HEK293 (cell line): ENCODE results near the gene LEMD1.

Experiments
- KLF10 ChIP-seq: fragments of 450-650 bp; IDR thresholded peaks from 2 replicates; pipeline ENCODE4 v1.5.1; 2018; ENCODE audit warnings: missing biosample characterization, mild to moderate bottlenecking, missing genetic modification characterization
- TF ChIP-seq, protein P1 (sequence below): fragments of 450-650 bp; formaldehyde crosslinking; IDR thresholded peaks from 2 replicates; pipeline ENCODE4 v1.5.1; 2016; ENCODE audit warnings: missing biosample characterization, missing genetic modification characterization, low read depth
- TF ChIP-seq, protein P2 (sequence below): fragments of 450-650 bp; formaldehyde crosslinking; IDR thresholded peaks from 2 replicates; pipeline ENCODE4 v1.5.1; 2016; ENCODE audit warnings: missing biosample characterization, missing genetic modification characterization

DNA sequence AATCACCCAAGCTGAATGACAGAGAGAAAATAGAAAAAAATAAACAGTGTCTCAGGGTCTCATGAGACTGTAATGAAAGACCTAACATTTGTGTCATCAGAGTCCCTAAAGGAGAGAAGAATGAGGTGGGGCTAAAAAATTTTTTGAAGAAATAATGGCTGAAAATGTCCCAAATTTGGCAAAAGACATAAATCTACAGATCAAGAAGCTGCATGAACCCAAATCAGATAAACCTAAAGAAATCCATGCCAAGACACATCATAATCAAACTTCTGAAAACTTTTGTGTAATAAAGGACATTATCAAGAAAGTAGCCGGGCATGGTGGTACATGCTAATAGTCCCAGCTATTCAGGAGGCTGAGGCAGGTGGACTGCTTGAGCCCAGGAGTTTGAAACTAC lies 29.2 kb downstream of the LEMD1 start:
- TF ChIP-seq, protein P1, sequence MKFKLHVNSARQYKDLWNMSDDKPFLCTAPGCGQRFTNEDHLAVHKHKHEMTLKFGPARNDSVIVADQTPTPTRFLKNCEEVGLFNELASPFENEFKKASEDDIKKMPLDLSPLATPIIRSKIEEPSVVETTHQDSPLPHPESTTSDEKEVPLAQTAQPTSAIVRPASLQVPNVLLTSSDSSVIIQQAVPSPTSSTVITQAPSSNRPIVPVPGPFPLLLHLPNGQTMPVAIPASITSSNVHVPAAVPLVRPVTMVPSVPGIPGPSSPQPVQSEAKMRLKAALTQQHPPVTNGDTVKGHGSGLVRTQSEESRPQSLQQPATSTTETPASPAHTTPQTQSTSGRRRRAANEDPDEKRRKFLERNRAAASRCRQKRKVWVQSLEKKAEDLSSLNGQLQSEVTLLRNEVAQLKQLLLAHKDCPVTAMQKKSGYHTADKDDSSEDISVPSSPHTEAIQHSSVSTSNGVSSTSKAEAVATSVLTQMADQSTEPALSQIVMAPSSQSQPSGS (tag by site-specific recombination), result no peak
- no peak for TF ChIP-seq KLF10 (tag by site-specific recombination)
- TF ChIP-seq, protein P2, sequence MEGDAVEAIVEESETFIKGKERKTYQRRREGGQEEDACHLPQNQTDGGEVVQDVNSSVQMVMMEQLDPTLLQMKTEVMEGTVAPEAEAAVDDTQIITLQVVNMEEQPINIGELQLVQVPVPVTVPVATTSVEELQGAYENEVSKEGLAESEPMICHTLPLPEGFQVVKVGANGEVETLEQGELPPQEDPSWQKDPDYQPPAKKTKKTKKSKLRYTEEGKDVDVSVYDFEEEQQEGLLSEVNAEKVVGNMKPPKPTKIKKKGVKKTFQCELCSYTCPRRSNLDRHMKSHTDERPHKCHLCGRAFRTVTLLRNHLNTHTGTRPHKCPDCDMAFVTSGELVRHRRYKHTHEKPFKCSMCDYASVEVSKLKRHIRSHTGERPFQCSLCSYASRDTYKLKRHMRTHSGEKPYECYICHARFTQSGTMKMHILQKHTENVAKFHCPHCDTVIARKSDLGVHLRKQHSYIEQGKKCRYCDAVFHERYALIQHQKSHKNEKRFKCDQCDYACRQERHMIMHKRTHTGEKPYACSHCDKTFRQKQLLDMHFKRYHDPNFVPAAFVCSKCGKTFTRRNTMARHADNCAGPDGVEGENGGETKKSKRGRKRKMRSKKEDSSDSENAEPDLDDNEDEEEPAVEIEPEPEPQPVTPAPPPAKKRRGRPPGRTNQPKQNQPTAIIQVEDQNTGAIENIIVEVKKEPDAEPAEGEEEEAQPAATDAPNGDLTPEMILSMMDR, result no peak
